Stimulated activated CD4-positive, alpha-beta T cell treated with anti-CD3 and anti-CD28 coated beads, Interleukin-2, amount 100 ng/mL, for 48 hours (primary cell): ENCODE measurements around the gene BLOC1S4.

Experiments used
- DNase-seq, 2 donors: peaks; one replicate each; pipeline ENCODE4 v3.0.0-alpha.2; 2020

Gene BLOC1S4

DNA sequence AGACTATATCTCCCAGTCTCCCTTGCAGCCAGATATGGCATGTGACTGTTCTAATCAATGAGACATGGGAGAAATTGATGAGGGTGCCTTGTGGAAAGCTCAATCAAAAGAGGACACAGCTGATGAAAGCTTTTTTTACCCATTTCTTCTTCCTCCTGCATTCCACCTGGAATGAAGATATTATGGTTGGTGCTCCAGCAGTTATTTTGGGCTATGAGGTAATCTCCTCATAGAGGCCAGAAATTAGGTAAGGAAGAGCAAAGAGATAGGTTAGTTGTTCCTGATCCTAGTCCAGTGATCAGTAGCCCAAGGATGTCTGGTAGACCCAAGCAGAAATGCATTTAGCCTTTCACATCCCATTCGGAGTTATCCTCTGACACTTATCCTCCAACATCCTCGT, 49.7 kb downstream of the BLOC1S4 start:
- no peak for DNase-seq
